Inferior parietal cortex (tissue), 1 donor: Measurements from ENCODE around the gene NFATC2.
"Not testable (repeated sequence)": the region's sequence is repeated elsewhere in the genome, so short reads cannot be mapped to it uniquely, and the experiment has no call there.

ENCODE experiments used
- DNase-seq: peaks from one replicate; pipeline ENCODE4 v3.0.0-alpha.2; 2016; ENCODE audit errors: extremely low spot score

The NFATC2 gene

GRCh38 chr20:51568533-51568932 is 26.0 kb upstream of the NFATC2 start:
- DNase-seq = not testable (repeated sequence)

DNA sequence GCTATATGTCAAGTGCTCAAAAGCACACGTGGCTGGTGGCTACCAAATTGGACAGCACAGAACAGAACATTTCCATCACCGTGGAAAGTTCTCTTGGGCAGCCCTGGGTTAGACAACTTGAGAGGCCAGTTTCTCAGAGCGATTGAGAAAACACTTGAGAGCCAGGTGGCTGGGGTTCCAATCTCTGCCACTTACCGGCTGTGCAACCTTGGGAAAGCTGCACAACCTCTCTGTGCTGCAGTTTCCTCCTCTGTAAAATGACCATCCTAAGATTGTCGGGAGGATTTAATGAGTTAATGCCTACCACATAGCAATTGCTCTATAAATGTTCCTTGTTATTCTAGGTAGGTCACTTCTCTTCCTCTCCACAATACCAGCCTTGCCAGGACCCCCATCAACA is 25.1 kb upstream of the NFATC2 start:
- no peak for DNase-seq

DNA sequence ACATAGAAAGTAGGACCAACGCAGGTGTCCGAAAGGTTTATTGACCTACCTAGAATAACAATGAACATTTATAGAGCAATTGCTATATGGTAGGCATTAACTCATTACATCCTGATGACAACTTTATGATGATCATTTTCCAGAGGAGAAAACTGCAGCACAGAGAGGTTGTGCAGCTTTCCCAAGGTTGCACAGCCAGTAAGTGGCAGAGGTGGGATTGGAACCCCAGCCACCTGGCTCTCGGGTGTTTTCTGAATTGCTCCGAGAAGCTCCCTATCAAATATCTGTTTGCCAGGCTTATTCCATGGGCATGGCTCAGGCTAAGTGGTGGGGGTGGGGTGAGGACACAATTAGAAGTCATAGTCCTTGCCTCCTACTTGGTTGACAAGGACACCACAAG is 24.1 kb upstream of the NFATC2 start:
- no peak for DNase-seq

GRCh38 chr20:51565298-51566144 is 23.0 kb upstream of the NFATC2 start:
- no peak for DNase-seq

DNA sequence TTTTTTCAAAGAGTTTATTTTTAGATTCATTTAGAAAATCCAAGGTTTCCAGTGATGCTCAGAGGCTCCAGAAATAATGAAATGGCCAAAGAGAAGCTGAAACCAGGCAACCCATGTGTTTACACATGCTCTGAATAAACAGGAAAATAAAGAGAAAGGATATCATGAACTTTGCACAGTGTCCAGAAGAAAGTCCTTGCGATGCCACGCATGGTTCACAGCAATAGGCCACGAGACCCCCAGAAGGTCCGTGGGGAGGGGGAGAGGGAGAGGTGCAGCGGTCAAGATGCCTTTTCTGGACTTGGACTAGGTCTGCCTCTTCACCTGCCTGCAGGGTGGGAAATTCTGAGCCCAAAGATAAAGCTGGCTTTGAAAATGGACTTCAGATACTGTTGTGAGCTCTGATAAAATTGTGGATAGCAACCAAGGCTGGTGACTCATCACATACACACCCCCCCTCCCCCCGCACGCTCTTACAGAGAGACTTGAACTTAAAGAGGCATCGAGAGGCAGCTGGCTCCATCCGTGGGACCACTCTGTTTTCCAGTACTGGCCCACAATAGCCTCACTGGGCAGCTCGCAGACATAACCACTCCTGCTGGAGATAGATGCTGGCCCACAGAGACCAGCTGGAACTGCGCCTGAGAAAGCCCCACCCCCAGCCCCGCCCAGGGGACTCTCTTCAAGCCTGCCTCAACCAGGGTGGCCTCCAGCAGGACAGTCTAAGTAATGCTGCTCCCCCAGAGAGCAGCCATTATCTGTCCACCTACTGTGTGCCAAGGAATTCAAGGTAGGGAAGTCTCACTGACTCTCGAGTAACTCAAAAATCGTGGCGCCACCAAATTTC is 21.2 kb upstream of the NFATC2 start:
- DNase-seq = no peak

DNA sequence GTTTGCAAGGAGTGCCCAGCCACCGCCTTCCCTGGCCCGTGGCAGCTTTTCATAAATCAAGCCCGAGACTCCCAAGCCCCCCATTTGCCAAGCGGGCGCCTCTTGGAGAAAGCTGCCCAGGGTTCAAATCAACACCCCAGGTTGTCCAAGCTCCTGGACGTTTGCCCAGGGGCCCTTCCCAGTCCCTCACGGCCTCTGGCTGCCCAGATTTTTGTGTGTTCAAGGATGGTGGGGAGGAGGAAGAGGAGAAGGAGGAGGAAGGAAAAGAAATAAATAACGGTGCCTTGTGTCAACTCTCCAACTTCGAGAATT is 20.6 kb upstream of the NFATC2 start:
- no peak for DNase-seq

GRCh38 chr20:51562332-51563173 is 20.0 kb upstream of the NFATC2 start:
- DNase-seq = peak; percentile 48

- no peak for DNase-seq
Measured at GRCh38 chr20:51562027-51562331, 19.5 kb upstream of the NFATC2 start.

- DNase-seq = no peak
Measured at GRCh38 chr20:51560550-51561307, 18.2 kb upstream of the NFATC2 start.

DNA sequence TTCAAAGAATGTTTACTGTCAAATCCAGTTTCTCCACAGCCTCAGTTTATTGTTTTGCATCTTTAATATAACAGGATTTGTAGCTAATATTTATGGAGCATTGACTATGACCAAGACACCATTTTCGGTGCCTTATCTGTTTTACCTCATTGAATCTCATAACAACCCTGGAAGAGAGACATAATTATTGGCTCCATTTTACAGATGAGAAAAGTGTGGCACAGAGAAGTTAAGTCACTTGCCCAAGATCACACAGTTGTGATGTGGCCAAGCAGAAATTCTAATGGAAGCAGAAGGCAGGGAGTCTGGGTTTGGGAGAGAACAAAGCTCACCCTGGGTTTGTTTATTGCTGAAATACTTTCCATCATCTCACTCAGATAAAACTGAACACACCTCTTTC is 17.5 kb upstream of the NFATC2 start:
- no peak for DNase-seq

GRCh38 chr20:51554538-51555165 is 12.1 kb upstream of the NFATC2 start:
- no peak for DNase-seq

- no peak for DNase-seq
Measured at GRCh38 chr20:51553897-51554486, 11.5 kb upstream of the NFATC2 start.

DNA sequence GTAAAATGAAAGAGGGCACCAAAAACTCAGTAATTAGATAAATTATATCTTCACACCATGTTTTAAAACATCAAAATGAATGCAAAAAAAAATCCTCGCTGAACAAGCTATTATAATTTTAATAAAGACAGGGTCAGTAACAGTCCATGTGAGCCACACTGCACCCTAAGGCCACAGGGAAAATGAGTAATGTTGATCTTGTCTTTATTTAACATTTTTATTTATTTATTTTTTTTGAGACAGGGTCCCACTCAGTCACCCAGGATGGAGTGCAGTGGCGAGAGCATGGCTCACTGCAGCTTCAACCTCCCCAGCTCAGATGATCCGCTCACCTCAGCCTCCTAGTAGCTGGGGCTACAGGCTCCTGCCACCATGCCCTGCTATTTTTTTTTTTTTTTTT is 8.7 kb upstream of the NFATC2 start:
- DNase-seq = no peak

DNA sequence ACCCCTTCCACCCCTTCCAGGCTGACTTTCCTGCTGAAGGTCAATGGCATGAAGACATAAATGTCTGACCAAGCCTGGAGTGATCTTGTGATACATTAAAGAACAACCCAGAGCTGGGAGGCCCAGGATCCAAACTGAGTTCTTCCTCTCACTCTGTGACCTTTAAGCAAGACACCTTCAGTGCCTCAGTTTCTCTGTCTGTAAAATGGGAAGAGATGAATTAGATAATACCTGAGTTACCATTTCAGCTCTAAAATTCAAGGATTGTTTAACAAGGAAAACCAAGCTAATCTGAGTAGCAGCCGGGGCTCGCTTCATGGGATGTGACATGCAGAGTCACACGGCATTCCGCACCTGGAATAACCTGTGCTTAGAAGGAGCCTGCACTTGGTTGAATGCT is 7.0 kb upstream of the NFATC2 start:
- DNase-seq = no peak

DNA sequence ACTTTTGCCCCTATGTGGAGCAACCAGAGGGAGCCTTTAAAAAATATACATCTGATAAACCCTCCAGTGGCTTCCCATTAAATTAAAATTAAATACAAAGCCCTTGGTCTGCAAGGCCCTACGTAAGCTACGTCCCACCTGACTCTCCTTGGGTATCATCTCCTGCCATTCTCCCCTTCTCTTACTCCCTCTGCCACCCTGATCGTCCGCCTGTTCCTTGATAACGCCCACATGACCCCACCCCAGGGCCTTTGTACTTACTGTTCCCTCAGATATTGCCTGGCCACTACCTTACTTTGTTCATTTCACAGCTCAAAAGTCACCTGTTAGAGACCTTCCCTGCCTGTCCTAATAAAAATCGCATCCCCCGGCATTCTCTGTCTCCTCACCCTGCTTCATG is 5.4 kb upstream of the NFATC2 start:
- no peak for DNase-seq

GRCh38 chr20:51545515-51545914 is 3.0 kb upstream of the NFATC2 start:
- no peak for DNase-seq

DNA sequence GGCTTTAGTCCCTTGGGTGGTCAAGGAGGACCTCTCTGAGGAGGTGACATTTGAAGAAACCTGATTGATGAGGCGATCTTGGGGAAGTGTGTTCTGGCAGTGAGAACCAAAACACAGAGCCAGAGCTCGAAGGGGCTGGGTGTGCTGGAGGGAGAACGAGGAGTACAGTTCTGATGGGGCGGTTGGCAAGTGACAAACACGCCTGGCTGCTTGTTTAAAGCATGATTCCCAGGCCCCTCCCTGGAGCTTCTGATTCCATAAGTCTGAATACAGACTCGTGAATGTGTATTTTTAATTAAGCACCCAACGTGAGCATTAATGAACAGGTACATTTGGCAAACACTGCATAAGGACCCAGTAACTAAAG is 886 bp upstream of the NFATC2 start:
- DNase-seq = no peak

GRCh38 chr20:51542033-51542570 is 417 bp downstream of the NFATC2 start:
- DNase-seq = no peak

- DNase-seq = peak; percentile 45
Measured at GRCh38 chr20:51541189-51542032, 1.1 kb downstream of the NFATC2 start.

DNA sequence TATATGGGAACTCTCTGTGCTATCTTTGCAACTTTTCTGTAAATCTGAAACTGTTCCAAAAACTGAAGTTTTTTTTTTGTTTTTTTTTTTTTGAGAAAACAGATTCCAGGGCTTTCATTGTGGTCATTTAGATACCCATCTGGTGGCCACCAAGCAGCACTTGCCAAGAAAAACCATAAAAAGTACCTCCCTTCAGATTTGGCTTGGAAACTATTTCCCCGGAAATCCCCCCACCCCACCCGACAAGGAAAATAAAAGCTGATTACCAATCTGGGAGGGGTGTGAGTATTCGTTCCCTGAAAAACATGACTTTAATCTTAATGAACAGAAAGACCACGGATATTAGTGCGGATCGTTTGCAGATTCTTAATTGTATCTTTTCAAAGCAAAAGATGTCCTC is 1.9 kb downstream of the NFATC2 start:
- DNase-seq = no peak
